ENCODE measurements around the gene TMOD4. TPM values are rescaled to one million over a fixed set of nuclear protein-coding genes. Genes with fewer than 3 reads are reported as not detected.

TMOD4 gene
- total RNA-seq: not detected in 2 replicates

DNA sequence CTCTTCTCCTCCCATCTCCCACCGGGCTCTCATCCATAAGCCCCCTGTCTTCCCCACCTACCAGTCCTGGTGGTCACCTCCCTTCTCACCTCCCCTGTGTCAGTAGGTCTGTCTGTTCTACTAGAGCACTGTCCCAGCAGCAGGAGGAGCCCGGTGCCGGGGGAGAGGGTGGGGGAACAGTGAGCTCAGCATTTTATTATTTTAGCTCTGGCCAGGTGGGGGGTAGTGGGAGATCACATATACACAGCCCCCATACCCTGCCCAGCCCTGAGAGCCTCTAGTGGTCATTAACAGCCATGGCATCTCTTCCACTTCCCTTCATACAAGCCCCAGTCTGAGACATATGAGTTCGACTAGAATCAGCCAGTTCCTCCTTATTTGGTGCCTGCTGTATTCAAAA lies at the start of gene TMOD4:
Gene TMOD4 (minus strand): TSS at position 119 of the 400 bp plus-strand sequence. CDS start 1,106 bp downstream, outside the sequence.

DNA sequence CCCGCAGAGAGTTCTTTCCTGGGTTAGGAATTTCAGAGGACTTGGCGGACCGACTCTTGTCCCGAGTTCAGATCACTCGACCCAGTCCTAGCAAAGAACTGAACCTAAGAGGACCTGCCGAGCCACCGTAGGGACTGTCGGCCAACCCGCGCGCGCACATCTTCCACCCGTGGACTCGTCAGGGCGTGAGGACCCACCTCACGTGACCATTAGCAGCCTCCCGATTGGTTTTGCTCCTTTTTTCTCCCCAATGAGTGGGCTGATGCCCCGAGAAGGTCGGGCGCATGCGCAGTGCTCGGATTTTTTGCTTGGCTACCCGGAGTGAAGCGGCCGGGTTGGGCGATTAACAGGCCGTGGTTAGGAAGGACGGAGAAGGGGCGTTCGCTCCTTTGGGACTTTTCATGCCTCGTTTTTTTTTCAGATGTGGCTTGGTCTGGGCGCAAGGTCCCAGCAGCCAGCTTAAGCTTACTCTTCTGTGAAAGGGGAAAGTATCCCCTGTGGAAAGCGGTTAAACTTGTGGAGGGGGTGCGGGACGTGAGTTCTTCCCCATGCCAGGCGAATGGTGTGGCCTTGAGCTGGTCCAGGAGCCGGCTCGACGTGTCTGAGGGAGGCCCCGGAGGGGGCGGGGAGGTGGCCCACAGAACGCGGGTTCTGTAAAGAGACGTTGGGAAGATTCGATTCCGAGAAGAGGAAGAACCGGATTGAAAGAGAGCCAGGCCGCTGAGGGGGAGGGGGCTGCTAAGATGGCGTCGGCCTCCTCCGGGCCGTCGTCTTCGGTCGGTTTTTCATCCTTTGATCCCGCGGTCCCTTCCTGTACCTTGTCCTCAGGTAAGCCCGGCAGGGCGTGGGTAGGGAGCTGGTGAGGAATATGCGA lies 22.7 kb upstream of the TMOD4 start, which contains the start of gene PIP5K1A:
Gene PIP5K1A (plus strand): TSS at position 299 of the 874 bp plus-strand sequence. CDS start 445 bp downstream, at position 744.

GRCh38 chr1:151189637-151190445 lies 14.1 kb upstream of the TMOD4 start, which contains the start of gene VPS72:
VPS72 (minus strand) TSS chr1:151190197; CDS start chr1:151190121, 76 bp downstream.

DNA sequence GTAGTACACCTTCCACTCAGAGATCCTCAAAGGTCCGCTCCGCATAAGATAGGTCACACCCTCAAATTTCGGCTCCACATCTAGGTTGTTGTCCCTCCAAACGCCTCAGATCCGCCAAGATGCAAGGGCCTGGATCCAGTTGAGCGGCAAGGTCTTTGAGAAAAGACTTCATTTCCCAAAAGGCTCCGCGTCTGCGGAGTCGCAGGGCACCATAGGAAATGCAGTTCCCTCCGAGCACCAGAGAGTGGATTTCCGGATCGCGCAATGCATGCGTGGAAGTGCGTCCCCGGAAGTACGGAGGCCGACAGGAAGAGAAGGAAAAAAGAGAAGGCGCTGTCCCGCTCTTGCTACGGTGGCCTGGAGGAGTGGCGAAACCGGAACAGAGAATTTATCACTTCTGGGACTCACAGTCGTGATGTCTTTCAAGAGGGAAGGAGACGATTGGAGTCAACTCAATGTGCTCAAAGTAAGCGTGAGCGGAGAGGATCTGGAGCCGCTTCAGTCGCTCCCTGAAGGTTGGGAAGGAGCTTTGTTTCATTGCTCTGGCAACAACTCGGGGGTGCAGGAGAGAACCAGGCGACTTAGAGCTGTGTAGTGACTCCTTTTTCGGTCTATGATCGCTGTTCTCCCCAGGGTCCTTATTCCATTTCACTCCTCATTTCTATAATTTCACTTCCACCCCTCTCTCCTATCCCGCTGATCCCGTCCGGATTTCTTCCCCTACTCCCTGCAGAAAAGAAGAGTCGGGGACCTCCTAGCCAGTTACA lies 9.9 kb downstream of the TMOD4 start, which contains the start of the genes LYSMD1 and SCNM1:
Gene LYSMD1 (minus strand): TSS at position 165 of the 767 bp plus-strand sequence. CDS start 644 bp downstream, outside the sequence.
Gene SCNM1 (plus strand): TSS at position 407 of the 767 bp plus-strand sequence. CDS start 9 bp downstream, at position 416.

DNA sequence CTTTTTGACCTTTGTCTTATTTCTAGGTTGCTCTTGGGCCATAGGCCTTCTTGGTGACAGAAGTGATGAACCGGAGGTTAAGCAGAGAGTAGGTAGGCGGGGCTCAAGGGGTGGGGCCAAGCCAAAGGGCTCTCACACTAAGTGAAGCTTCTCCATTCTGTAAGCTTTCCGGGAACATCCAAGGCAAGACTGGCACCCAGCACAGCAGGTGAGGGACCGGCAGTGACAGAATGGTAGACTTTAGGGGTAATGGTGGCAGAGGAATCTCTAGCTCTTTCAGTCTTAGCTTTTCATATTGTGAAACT lies 19.3 kb downstream of the TMOD4 start, which contains the start of gene TNFAIP8L2:
Gene TNFAIP8L2 (plus strand): TSS at position 135 of the 305 bp plus-strand sequence. CDS start 2,049 bp downstream, outside the sequence.

DNA sequence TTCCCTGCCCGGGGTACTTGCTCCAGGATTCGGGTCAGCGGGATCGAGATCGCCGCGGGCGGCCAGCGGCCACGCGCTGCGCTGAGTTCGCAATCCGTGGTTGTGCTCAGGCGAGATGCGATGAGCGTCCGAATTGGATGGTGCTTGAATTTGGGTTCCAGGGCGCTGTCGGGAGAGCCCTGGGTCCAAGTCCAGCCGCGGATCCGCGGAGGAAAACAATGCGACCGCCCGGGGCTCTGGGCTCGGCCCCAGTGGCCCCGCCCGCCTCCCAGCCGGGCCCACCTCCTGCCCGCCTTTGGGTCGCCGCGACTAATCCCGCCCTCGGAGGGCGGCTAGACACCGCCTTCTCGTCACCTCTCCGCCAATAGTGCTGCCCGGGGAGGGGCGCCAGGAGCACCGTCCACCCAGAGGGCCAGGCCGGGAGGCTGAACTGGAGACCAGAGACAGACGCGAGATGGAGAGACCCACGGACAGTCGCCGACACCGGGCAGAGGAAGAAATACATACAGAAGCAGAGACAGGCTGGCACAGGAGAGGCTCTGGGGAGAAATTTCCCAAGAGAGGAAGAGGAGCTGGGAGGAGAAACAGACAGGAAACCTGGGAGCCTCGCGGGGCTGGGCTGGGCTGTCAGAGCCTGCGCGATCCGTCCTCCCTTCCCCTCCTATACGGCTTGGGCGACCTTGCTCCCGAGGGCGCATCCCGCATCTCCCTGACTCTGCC lies 29.2 kb downstream of the TMOD4 start, which contains the start of gene SEMA6C:
Gene SEMA6C (minus strand): TSS at position 220 of the 720 bp plus-strand sequence. CDS start 4,010 bp downstream, outside the sequence.

Other genes with a start within 250 kb of the TMOD4 start
- 19.0 and 23.6 TPM in 2 replicates for gene SETDB1, start 249.6 kb downstream of the TMOD4 start, total RNA-seq
- gene CERS2, start 201.1 kb downstream of the TMOD4 start, total RNA-seq: 53.4 and 84.1 TPM in 2 replicates
- 1.1 and 1.4 TPM in 2 replicates for gene ANXA9, start 193.7 kb downstream of the TMOD4 start, total RNA-seq
- 10.5 and 18.4 TPM in 2 replicates for gene MINDY1, start 169.1 kb downstream of the TMOD4 start, total RNA-seq
- gene PRUNE1, start 167.5 kb downstream of the TMOD4 start, total RNA-seq: 10.8 and 17.1 TPM in 2 replicates
- 27.9 and 30.5 TPM in 2 replicates for gene BNIPL, start 139.4 kb downstream of the TMOD4 start, total RNA-seq
- 0.84 and 1.1 TPM in 2 replicates for gene C1orf56, start 128.2 kb downstream of the TMOD4 start, total RNA-seq
- 105 and 116 TPM in 2 replicates for gene CDC42SE1, start 116.4 kb downstream of the TMOD4 start, total RNA-seq
- 17.5 and 20.9 TPM in 2 replicates for gene MLLT11, start 115.6 kb downstream of the TMOD4 start, total RNA-seq
- gene GABPB2, start 105.2 kb downstream of the TMOD4 start, total RNA-seq: 4.3 and 6.0 TPM in 2 replicates
- 0.46 and 1.2 TPM in 2 replicates for gene SEMA6C, start 29.4 kb downstream of the TMOD4 start, total RNA-seq
- not detected in 2 replicates for gene TNFAIP8L2, start 19.3 kb downstream of the TMOD4 start, total RNA-seq
- 7.2 and 9.7 TPM in 2 replicates for gene LYSMD1, start 10.1 kb downstream of the TMOD4 start, total RNA-seq
- gene SCNM1, start 9.8 kb downstream of the TMOD4 start, total RNA-seq: 24.1 and 26.5 TPM in 2 replicates
- 40.7 and 59.0 TPM in 2 replicates for gene VPS72, start 14.2 kb upstream of the TMOD4 start, total RNA-seq
- gene PIP5K1A, start 22.6 kb upstream of the TMOD4 start, total RNA-seq: 35.0 and 55.4 TPM in 2 replicates
- 149 and 155 TPM in 2 replicates for gene PSMD4, start 78.8 kb upstream of the TMOD4 start, total RNA-seq
- 19.5 and 20.5 TPM in 2 replicates for gene ZNF687, start 106.3 kb upstream of the TMOD4 start, total RNA-seq
- 31.4 and 43.4 TPM in 2 replicates for gene PI4KB, start 151.4 kb upstream of the TMOD4 start, total RNA-seq
- 34.1 and 40.9 TPM in 2 replicates for gene RFX5, start 171.3 kb upstream of the TMOD4 start, total RNA-seq
- gene SELENBP1, start 196.7 kb upstream of the TMOD4 start, total RNA-seq: 7.7 and 8.6 TPM in 2 replicates
- gene PSMB4, start 223.6 kb upstream of the TMOD4 start, total RNA-seq: 327 and 332 TPM in 2 replicates